Panc1 (cell line): ENCODE measurements around the gene SPATS2L.

ENCODE experiments used
- CTCF ChIP-seq: fragments of 450-650 bp; IDR thresholded peaks from 2 replicates; pipeline ENCODE4 v1.5.1; 2017; ENCODE audit warnings: mild to moderate bottlenecking
- POLR2AphosphoS5 ChIP-seq: IDR thresholded peaks from 2 replicates; pipeline ENCODE4 v1.6.1; 2012; ENCODE audit warnings: mild to moderate bottlenecking, low read depth, low read length, moderate library complexity
- REST ChIP-seq, 2 experiments: IDR thresholded peaks; 2 replicates each; pipeline ENCODE4 v1.6.1; 2011 to 2012; ENCODE audit warnings: low read depth in 2 of 2, control low read depth in 1 of 2, low read length in 1 of 2, mild to moderate bottlenecking in 1 of 2, moderate library complexity in 1 of 2; ENCODE audit not compliant: insufficient read depth in 1 of 2

- no peak for TF ChIP-seq CTCF
- no peak for TF ChIP-seq REST (IDR thresholded peaks at IDR 0.05; ENCODE audit: insufficient read depth in 1 of 2, low read depth in 2 of 2, low read length in 1 of 2)
- TF ChIP-seq POLR2AphosphoS5 = no peak
These were observed 34.9 kb downstream of the SPATS2L start for GRCh38 chr2:200341376-200341775.
